GM19438 (cell line): ENCODE measurements around the gene ADK.
"Not testable (repeated sequence)": the region's sequence is repeated elsewhere in the genome, so short reads cannot be mapped to it uniquely, and the experiment has no call there.

Source experiments
- ATAC-seq: cut with Tn5 transposase; IDR thresholded peaks from one replicate; pipeline ENCODE4 v1.9.1; 2021; ENCODE audit warnings: low read depth; ENCODE audit not compliant: unreplicated experiment

The ADK gene

GRCh38 chr10:74292871-74293427 is 141.9 kb downstream of the ADK start:
- no peak for ATAC-seq

- no peak for ATAC-seq
Measured at GRCh38 chr10:74293686-74294371, 142.8 kb downstream of the ADK start.

GRCh38 chr10:74297389-74298080 is 146.5 kb downstream of the ADK start:
- no peak for ATAC-seq

- ATAC-seq, result not testable (repeated sequence)
Measured at GRCh38 chr10:74300074-74300621, 149.1 kb downstream of the ADK start.

- ATAC-seq, result no peak
Measured at GRCh38 chr10:74300666-74301065, 149.6 kb downstream of the ADK start.

GRCh38 chr10:74305730-74306129 is 154.7 kb downstream of the ADK start:
- no peak for ATAC-seq

GRCh38 chr10:74306227-74306982 is 155.4 kb downstream of the ADK start:
- no peak for ATAC-seq

- ATAC-seq, result no peak
Measured at GRCh38 chr10:74307061-74307651, 156.1 kb downstream of the ADK start.

GRCh38 chr10:74310652-74311257 is 159.7 kb downstream of the ADK start:
- no peak for ATAC-seq

- ATAC-seq, result no peak
Measured at GRCh38 chr10:74314166-74314565, 163.1 kb downstream of the ADK start.

- ATAC-seq, result no peak
Measured at GRCh38 chr10:74320026-74320425, 169.0 kb downstream of the ADK start.

GRCh38 chr10:74320717-74321116 is 169.7 kb downstream of the ADK start:
- no peak for ATAC-seq

- no peak for ATAC-seq
Measured at GRCh38 chr10:74322141-74322540, 171.1 kb downstream of the ADK start.

GRCh38 chr10:74322565-74322964 is 171.5 kb downstream of the ADK start:
- ATAC-seq, result no peak

GRCh38 chr10:74328388-74328787 is 177.4 kb downstream of the ADK start:
- no peak for ATAC-seq

- no peak for ATAC-seq
Measured at GRCh38 chr10:74329873-74330272, 178.9 kb downstream of the ADK start.

GRCh38 chr10:74330646-74331045 is 179.6 kb downstream of the ADK start:
- ATAC-seq, result no peak

- no peak for ATAC-seq
Measured at GRCh38 chr10:74332398-74332797, 181.4 kb downstream of the ADK start.

GRCh38 chr10:74333174-74333573 is 182.2 kb downstream of the ADK start:
- ATAC-seq, result no peak

GRCh38 chr10:74334221-74334620 is 183.2 kb downstream of the ADK start:
- no peak for ATAC-seq
